ENCODE data around the gene ACBD3. TPM values are rescaled to one million over a fixed set of nuclear protein-coding genes. Genes with fewer than 3 reads are reported as not detected.

ACBD3 gene
- total RNA-seq, 1 donor: 80.3 TPM

DNA sequence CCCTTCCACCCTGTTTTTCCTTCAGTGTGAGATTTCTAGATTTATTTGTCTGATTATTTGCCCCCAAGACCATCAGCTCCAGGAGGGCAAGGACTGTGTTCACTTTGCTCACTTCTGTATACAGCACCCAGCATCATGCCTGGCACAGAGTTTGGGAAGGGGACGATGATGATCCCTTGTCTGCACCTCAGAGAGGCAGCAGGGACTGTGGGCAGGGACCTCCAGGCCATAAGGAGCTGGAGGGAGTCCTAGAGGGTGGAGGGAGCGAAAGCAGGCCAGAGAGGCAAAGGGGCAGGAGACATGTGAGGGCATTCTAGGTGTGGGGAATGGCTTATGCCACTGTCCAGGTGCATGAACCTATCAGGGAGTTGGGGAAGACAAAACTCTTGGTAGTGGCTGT is 91.3 kb downstream of the ACBD3 start:
- no peak overlapping the region for H3K4me2 ChIP-seq (ENCODE audit: insufficient read depth, low read length)
- peak; percentile 5 for DNase-seq (ENCODE audit: insufficient read length, low spot score, missing footprints)
- peaks cover 25% of the 10 kb centered on the region for H3K27me3 ChIP-seq (ENCODE audit: insufficient read depth, low read length)
- no peak for TF ChIP-seq CTCF (IDR thresholded peaks at IDR 0.05; ENCODE audit: extremely low read depth, low read depth, low read length)
- no peak overlapping the region for H3K4me3 ChIP-seq (ENCODE audit: insufficient read depth, low read length)
- no peaks in the 10 kb centered on the region for H3K36me3 ChIP-seq (ENCODE audit: insufficient read depth, low read length)
- peaks cover 17% of the 10 kb centered on the region for H3K4me1 ChIP-seq (ENCODE audit: insufficient read depth, low read length)
- no peaks in the 10 kb centered on the region for H3K79me2 ChIP-seq (ENCODE audit: insufficient read depth, low read length)
- H4K20me1 ChIP-seq (ENCODE audit: insufficient read depth, low read length): no peaks in the 10 kb centered on the region
- no peaks in the 10 kb centered on the region for H3K9me3 ChIP-seq (ENCODE audit: low read depth, low read length)
- no peak overlapping the region for H3K27ac ChIP-seq (ENCODE audit: low read depth, low read length)
- H2AFZ ChIP-seq (ENCODE audit: low read length): no peak overlapping the region

Small RNA genes lying within 50 kb of the gene (small RNA-seq; reads per million reads assigned to genes)
- not detected for gene AL512343.1

Other genes with a start within 250 kb of the ACBD3 start
- gene LEFTY2, start 245.5 kb downstream of the ACBD3 start, total RNA-seq: not detected in 2 replicates
- 16.5 and 19.9 TPM in 2 replicates for gene SDE2, start 187.4 kb downstream of the ACBD3 start, total RNA-seq
- 127 and 166 TPM in 2 replicates for gene H3-3A, start 124.0 kb downstream of the ACBD3 start, total RNA-seq
- gene MIXL1, start 36.9 kb upstream of the ACBD3 start, total RNA-seq: 0.29 TPM in 1 of 2 replicates, not detected in the other
- 2.5 and 3.2 TPM in 2 replicates for gene LIN9, start 122.4 kb upstream of the ACBD3 start, total RNA-seq
- 38.6 and 51.0 TPM in 2 replicates for gene PARP1, start 221.4 kb upstream of the ACBD3 start, total RNA-seq

Data from osteoblast (primary cell).